Measurements from ENCODE around the gene TESPA1. TPM values are rescaled to one million over a fixed set of nuclear protein-coding genes. Genes with fewer than 3 reads are reported as not detected.

Gene TESPA1
- total RNA-seq, 1 experiment from 2014 or later, result 0.51 TPM

- TF ChIP-seq REST (IDR thresholded peaks at IDR 0.05; ENCODE audit: insufficient read depth in 1 of 2, low read depth in 2 of 2, low read length in 1 of 2) (no peak), TCF7L2 (IDR thresholded peaks at IDR 0.05; ENCODE audit: low read depth, low read length) (no peak), POLR2AphosphoS5 (IDR thresholded peaks at IDR 0.05; ENCODE audit: low read depth, low read length) (no peak), SIN3A (IDR thresholded peaks at IDR 0.05; ENCODE audit: borderline replicate concordance, insufficient read depth, low read depth, low read length) (no peak), CTCF (IDR thresholded peaks at IDR 0.05) (no peak)
- H3K27ac ChIP-seq (ENCODE audit: low read length), result no peak overlapping the region
- H3K9me3 ChIP-seq (ENCODE audit: control insufficient read depth, insufficient read depth, low read depth, low read length), result no peaks in the 10 kb centered on the region
- ChIA-PET POLR2A (no interaction called here), CTCF (interaction anchor here (0.7 to 2.3 kb wide), 2 partner anchors 76 to 290 kb away, joined by 3 to 16 read pairs; no protein-coding TSS in a partner anchor)
- in situ Hi-C loops (cut with HindIII; ENCODE audit: low pct_unique_long_range_greater_than_20kb, low sequenced_read_pairs) (no loop called here), intact Hi-C loops (cut with micrococcal nuclease; ENCODE audit: unreplicated experiment) (loop anchor here (5.0 kb wide), 1 partner anchor 150 kb away; no protein-coding TSS in a partner anchor)
- peaks cover 20% of the 10 kb centered on the region for H3K27me3 ChIP-seq (ENCODE audit: control insufficient read depth, insufficient read depth, low read length)
- DNase-seq (ENCODE audit: low read depth, low spot score) (no peak), ATAC-seq (no peak)
- H3K4me3 ChIP-seq (ENCODE audit: low read depth in 2 of 2, low read length in 2 of 2), result no peak overlapping the region
- no peaks in the 10 kb centered on the region for H3K36me3 ChIP-seq (ENCODE audit: control insufficient read depth, insufficient read depth, low read length)
- BruUV-seq (replicated peaks), result no TSS peak
- no peaks in the 10 kb centered on the region for H3K4me1 ChIP-seq (ENCODE audit: control insufficient read depth, insufficient read depth, low read length)
Measured at GRCh38 chr12:54991991-54992375, 7.4 kb upstream of the TESPA1 start.

- Histone ChIP-seq H3K27me3 (ENCODE audit: control insufficient read depth, insufficient read depth, low read length) (peaks cover 16% of the 10 kb centered on the region), H3K9me3 (ENCODE audit: control insufficient read depth, insufficient read depth, low read depth, low read length) (no peaks in the 10 kb centered on the region), H3K4me3 (ENCODE audit: low read depth in 2 of 2, low read length in 2 of 2) (no peak overlapping the region), H3K4me1 (ENCODE audit: control insufficient read depth, insufficient read depth, low read length) (no peaks in the 10 kb centered on the region), H3K36me3 (ENCODE audit: control insufficient read depth, insufficient read depth, low read length) (no peaks in the 10 kb centered on the region), H3K27ac (ENCODE audit: low read length) (no peak overlapping the region)
- TF ChIP-seq SIN3A (IDR thresholded peaks at IDR 0.05; ENCODE audit: borderline replicate concordance, insufficient read depth, low read depth, low read length), result no peak
- ChIA-PET CTCF (no interaction called here), POLR2A (no interaction called here)
- ATAC-seq (no peak), DNase-seq (ENCODE audit: low read depth, low spot score) (no peak)
- in situ Hi-C loops (cut with HindIII; ENCODE audit: low pct_unique_long_range_greater_than_20kb, low sequenced_read_pairs), result no loop called here
- no TSS peak for BruUV-seq (replicated peaks)
- intact Hi-C loops (cut with micrococcal nuclease; ENCODE audit: unreplicated experiment), result loop anchor here (5.0 kb wide), 1 partner anchor 151 kb away; no protein-coding TSS in a partner anchor
Measured at GRCh38 chr12:54991161-54991990, 6.8 kb upstream of the TESPA1 start.

- Histone ChIP-seq H3K4me3 (ENCODE audit: low read depth in 2 of 2, low read length in 2 of 2) (no peak overlapping the region), H3K27me3 (ENCODE audit: control insufficient read depth, insufficient read depth, low read length) (peaks cover 14% of the 10 kb centered on the region), H3K9me3 (ENCODE audit: control insufficient read depth, insufficient read depth, low read depth, low read length) (no peaks in the 10 kb centered on the region), H3K4me1 (ENCODE audit: control insufficient read depth, insufficient read depth, low read length) (no peaks in the 10 kb centered on the region), H3K36me3 (ENCODE audit: control insufficient read depth, insufficient read depth, low read length) (no peaks in the 10 kb centered on the region), H3K27ac (ENCODE audit: low read length) (no peak overlapping the region)
- TF ChIP-seq CTCF (IDR thresholded peaks at IDR 0.05) (no peak), TCF7L2 (IDR thresholded peaks at IDR 0.05; ENCODE audit: low read depth, low read length) (no peak), SIN3A (IDR thresholded peaks at IDR 0.05; ENCODE audit: borderline replicate concordance, insufficient read depth, low read depth, low read length) (no peak), POLR2AphosphoS5 (IDR thresholded peaks at IDR 0.05; ENCODE audit: low read depth, low read length) (no peak), REST (IDR thresholded peaks at IDR 0.05; ENCODE audit: insufficient read depth in 1 of 2, low read depth in 2 of 2, low read length in 1 of 2) (no peak)
- POLR2A ChIA-PET, result no interaction called here
- intact Hi-C loops (cut with micrococcal nuclease; ENCODE audit: unreplicated experiment), result loop anchor here (5.0 kb wide), 1 partner anchor 152 kb away; no protein-coding TSS in a partner anchor
- in situ Hi-C loops (cut with HindIII; ENCODE audit: low pct_unique_long_range_greater_than_20kb, low sequenced_read_pairs), result no loop called here
- ATAC-seq (no peak), DNase-seq (ENCODE audit: low read depth, low spot score) (no peak)
- no TSS peak for BruUV-seq (replicated peaks)
- CTCF ChIA-PET, result no interaction called here
Measured at GRCh38 chr12:54989829-54990228, 5.3 kb upstream of the TESPA1 start.
